ENCODE data around the gene CNN3. TPM values are rescaled to one million over a fixed set of nuclear protein-coding genes. Genes with fewer than 3 reads are reported as not detected.

The CNN3 gene
- total and polyA plus RNA-seq, 2 donors (not counting 1 experiment from before 2014, with no cell fraction given) = 2.3 to 17.2 TPM

DNA sequence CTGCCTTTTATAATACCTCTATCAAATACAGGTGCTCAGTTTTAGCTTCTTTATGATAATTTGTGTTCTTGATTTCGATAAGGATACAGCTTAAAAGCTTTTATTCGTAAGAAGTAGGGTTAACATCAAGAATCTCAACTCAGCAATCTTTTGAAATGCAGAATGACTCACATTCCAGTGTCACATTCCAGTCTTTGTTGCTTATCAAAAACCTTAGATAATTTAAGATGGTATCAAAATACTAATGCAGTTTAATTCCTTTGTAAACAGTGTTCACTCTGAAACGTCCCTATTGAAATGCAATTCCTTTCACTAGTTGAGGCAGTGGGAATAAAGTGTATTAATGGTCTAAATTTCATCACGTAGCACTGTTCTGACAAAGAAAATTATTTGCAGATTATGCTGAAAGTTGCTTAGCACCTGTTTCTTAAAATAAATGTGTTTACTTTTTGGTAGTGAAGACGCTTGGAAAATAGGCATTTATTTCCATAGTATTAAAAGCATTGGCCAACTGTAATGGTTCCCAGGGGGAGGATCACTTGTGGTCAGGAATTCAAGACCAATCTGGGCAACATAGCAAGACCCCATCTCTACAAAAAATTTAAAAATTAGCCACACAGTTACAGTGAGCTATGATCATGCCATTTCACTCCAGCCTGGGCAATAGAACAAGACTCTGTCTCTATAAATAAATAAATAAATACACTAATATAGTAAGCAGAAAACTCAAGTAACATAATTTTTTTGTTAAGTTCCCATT lies 10.1 kb upstream of the CNN3 start:
- Mint-ChIP-seq H3K9me3 (ENCODE audit: insufficient read depth) (no peaks in the 10 kb centered on the region), H3K27me3 (peaks cover 5% of the 10 kb centered on the region), H3K27ac (no peak overlapping the region), H3K4me3 (no peak overlapping the region), H3K4me1 (no peaks in the 10 kb centered on the region)
- H3K27ac ChIP-seq (ENCODE audit: low read length in 2 of 2) = no peak overlapping the region
- no peaks in the 10 kb centered on the region for H3K9me3 ChIP-seq (ENCODE audit: control extremely low read depth in 1 of 3, control insufficient read depth in 2 of 3, insufficient read depth in 1 of 3, low read length in 2 of 3)
- H3K9ac ChIP-seq (ENCODE audit: low read length) = no peak overlapping the region
- no peak overlapping the region for H3K4me3 ChIP-seq (ENCODE audit: control extremely low read depth in 1 of 5, extremely low read depth in 1 of 5, insufficient read depth in 1 of 5, low read depth in 2 of 5, low read length in 4 of 5)
- H3K4me2 ChIP-seq (replicated peaks; ENCODE audit: low read depth, low read length, poor library complexity, severe bottlenecking) = no peak overlapping the region
- H3K4me1 ChIP-seq (ENCODE audit: control insufficient read depth in 2 of 2, insufficient read depth in 2 of 2, low read length in 2 of 2) = no peaks in the 10 kb centered on the region
- no peaks in the 10 kb centered on the region for H3K79me2 ChIP-seq (ENCODE audit: control insufficient read depth, insufficient read depth, low read length)
- no peak for TF ChIP-seq EZH2 (IDR thresholded peaks at IDR 0.05; ENCODE audit: borderline replicate concordance, insufficient read depth, low read depth, low read length, poor library complexity, severe bottlenecking)
- TF ChIP-seq, protein P1, sequence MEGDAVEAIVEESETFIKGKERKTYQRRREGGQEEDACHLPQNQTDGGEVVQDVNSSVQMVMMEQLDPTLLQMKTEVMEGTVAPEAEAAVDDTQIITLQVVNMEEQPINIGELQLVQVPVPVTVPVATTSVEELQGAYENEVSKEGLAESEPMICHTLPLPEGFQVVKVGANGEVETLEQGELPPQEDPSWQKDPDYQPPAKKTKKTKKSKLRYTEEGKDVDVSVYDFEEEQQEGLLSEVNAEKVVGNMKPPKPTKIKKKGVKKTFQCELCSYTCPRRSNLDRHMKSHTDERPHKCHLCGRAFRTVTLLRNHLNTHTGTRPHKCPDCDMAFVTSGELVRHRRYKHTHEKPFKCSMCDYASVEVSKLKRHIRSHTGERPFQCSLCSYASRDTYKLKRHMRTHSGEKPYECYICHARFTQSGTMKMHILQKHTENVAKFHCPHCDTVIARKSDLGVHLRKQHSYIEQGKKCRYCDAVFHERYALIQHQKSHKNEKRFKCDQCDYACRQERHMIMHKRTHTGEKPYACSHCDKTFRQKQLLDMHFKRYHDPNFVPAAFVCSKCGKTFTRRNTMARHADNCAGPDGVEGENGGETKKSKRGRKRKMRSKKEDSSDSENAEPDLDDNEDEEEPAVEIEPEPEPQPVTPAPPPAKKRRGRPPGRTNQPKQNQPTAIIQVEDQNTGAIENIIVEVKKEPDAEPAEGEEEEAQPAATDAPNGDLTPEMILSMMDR (IDR thresholded peaks at IDR 0.05) = no peak
- ATAC-seq (ENCODE audit: low read depth) (no peak), DNase-seq (no peak)
- intact Hi-C loops (cut with micrococcal nuclease) = no loop called here
- no peaks in the 10 kb centered on the region for H3K27me3 ChIP-seq (replicated peaks in 1 of 4; ENCODE audit: control extremely low read depth in 1 of 4, control insufficient read depth in 3 of 4, insufficient read depth in 4 of 4, low read length in 3 of 4)
- ChIA-PET POLR2A (no interaction called here), CTCF (no interaction called here)
- no peaks in the 10 kb centered on the region for H4K20me1 ChIP-seq (ENCODE audit: control insufficient read depth, insufficient read depth, low read length, poor library complexity, severe bottlenecking)
- no peaks in the 10 kb centered on the region for H3K36me3 ChIP-seq (replicated peaks in 1 of 2; ENCODE audit: control extremely low read depth in 1 of 2, control insufficient read depth in 1 of 2, extremely low read depth in 1 of 2, insufficient read depth in 2 of 2, low read length in 1 of 2)
- H2AFZ ChIP-seq (ENCODE audit: insufficient read depth, low read depth, low read length, poor library complexity, severe bottlenecking) = no peak overlapping the region
- no CpG with 5 or more reads among the region's 5 CpGs for WGBS (ENCODE audit: insufficient coverage)

DNA sequence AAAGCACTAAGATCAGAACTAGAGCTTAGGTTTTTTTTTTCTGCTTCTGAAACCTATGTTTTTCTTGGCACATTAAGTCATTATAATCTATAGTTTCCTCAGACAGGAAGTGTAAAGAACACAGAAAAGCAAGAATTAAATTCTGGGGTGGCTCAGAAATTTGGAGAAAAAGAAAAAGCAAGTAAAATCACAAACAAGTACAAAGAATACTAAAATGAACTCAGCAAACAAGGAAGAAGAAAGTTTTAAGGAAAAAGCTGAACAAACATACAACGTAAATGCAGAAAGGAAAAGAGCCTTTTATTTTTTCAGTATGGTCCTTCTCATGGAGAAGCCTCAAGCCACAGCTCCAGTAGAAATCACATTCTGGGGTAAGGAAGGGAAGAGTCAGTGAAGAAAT lies 8.6 kb upstream of the CNN3 start:
- intact Hi-C loops (cut with micrococcal nuclease) = no loop called here

More for the DNA sequence above, 8.6 kb upstream of the CNN3 start:
- CTCF ChIA-PET = no interaction called here
- no CpG with 5 or more reads among the region's 1 CpG for WGBS (ENCODE audit: insufficient coverage)
- Histone ChIP-seq H3K79me2 (ENCODE audit: control insufficient read depth, insufficient read depth, low read length) (no peaks in the 10 kb centered on the region), H3K36me3 (replicated peaks in 1 of 2; ENCODE audit: control extremely low read depth in 1 of 2, control insufficient read depth in 1 of 2, extremely low read depth in 1 of 2, insufficient read depth in 2 of 2, low read length in 1 of 2) (no peaks in the 10 kb centered on the region), H3K27ac (ENCODE audit: low read length in 2 of 2) (no peak overlapping the region), H3K4me3 (ENCODE audit: control extremely low read depth in 1 of 5, extremely low read depth in 1 of 5, insufficient read depth in 1 of 5, low read depth in 2 of 5, low read length in 4 of 5) (no peak overlapping the region), H4K20me1 (ENCODE audit: control insufficient read depth, insufficient read depth, low read length, poor library complexity, severe bottlenecking) (no peaks in the 10 kb centered on the region), H3K4me2 (replicated peaks; ENCODE audit: low read depth, low read length, poor library complexity, severe bottlenecking) (no peak overlapping the region), H3K9ac (ENCODE audit: low read length) (no peak overlapping the region), H3K9me3 (ENCODE audit: control extremely low read depth in 1 of 3, control insufficient read depth in 2 of 3, insufficient read depth in 1 of 3, low read length in 2 of 3) (no peaks in the 10 kb centered on the region), H2AFZ (ENCODE audit: insufficient read depth, low read depth, low read length, poor library complexity, severe bottlenecking) (no peak overlapping the region), H3K4me1 (ENCODE audit: control insufficient read depth in 2 of 2, insufficient read depth in 2 of 2, low read length in 2 of 2) (no peaks in the 10 kb centered on the region), H3K27me3 (replicated peaks in 1 of 4; ENCODE audit: control extremely low read depth in 1 of 4, control insufficient read depth in 3 of 4, insufficient read depth in 4 of 4, low read length in 3 of 4) (no peaks in the 10 kb centered on the region)
- Mint-ChIP-seq H3K27ac (no peak overlapping the region), H3K4me3 (no peak overlapping the region), H3K9me3 (ENCODE audit: insufficient read depth) (no peaks in the 10 kb centered on the region), H3K4me1 (no peaks in the 10 kb centered on the region), H3K27me3 (peaks cover 5% of the 10 kb centered on the region)
- DNase-seq (no peak), ATAC-seq (ENCODE audit: low read depth) (no peak)
- POLR2A ChIA-PET = no interaction called here
- TF ChIP-seq, protein P1 (IDR thresholded peaks at IDR 0.05) = no peak
- no peak for TF ChIP-seq EZH2 (IDR thresholded peaks at IDR 0.05; ENCODE audit: borderline replicate concordance, insufficient read depth, low read depth, low read length, poor library complexity, severe bottlenecking)

Data from B cell (primary cell).